Fibroblast of lung (primary cell): ENCODE data around the gene KLHL12. TPM values are rescaled to one million over a fixed set of nuclear protein-coding genes. Genes with fewer than 3 reads are reported as not detected.

Experiments used
- DNase-seq, 2 donors: peaks; one replicate each; pipeline versions ENCODE4 v3.0.0 to v3.0.0-alpha.2; 2010; ENCODE audit warnings: low read depth in 2 of 2
- H2AFZ ChIP-seq: 2 replicates; pipeline ENCODE4 v1.5.1; 2012; ENCODE audit warnings: low read length, control low read depth, inconsistent platforms
- H3K27ac ChIP-seq: 2 replicates; pipeline ENCODE4 v1.5.1; 2011; ENCODE audit warnings: low read length, control low read depth; ENCODE audit not compliant: insufficient read depth
- H3K27me3 ChIP-seq: 2 replicates; pipeline ENCODE4 v1.5.1; 2011; ENCODE audit warnings: mild to moderate bottlenecking, low read length; ENCODE audit not compliant: control insufficient read depth, insufficient read depth
- H3K36me3 ChIP-seq: 2 replicates; pipeline ENCODE4 v1.5.1; 2011; ENCODE audit warnings: low read length; ENCODE audit not compliant: control insufficient read depth, insufficient read depth
- H3K4me1 ChIP-seq: 2 replicates; pipeline ENCODE4 v1.5.1; 2011; ENCODE audit warnings: low read length; ENCODE audit not compliant: control insufficient read depth, insufficient read depth; ENCODE audit errors: extremely low read depth
- H3K4me2 ChIP-seq: 2 replicates; pipeline ENCODE4 v1.5.1; 2011; ENCODE audit warnings: low read length, control low read depth; ENCODE audit not compliant: insufficient read depth; ENCODE audit errors: extremely low read depth
- H3K4me3 ChIP-seq, 4 experiments: fragments of 200-600 bp in 1 of 4; sonication (generic) in 1 of 4; replicated peaks in 1 of 4; 2 replicates each; pipeline ENCODE4 v1.5.1; 2011 to 2016; ENCODE audit warnings: low read length in 4 of 4, low read depth in 3 of 4, mild to moderate bottlenecking in 3 of 4, control low read depth in 2 of 4, inconsistent platforms in 1 of 4, mixed read lengths in 1 of 4; ENCODE audit not compliant: insufficient read depth in 1 of 4; ENCODE audit errors: control extremely low read depth in 1 of 4
- H3K79me2 ChIP-seq: 2 replicates; pipeline ENCODE4 v1.5.1; 2012; ENCODE audit warnings: mild to moderate bottlenecking, low read length, inconsistent platforms; ENCODE audit not compliant: control insufficient read depth, insufficient read depth
- H3K9ac ChIP-seq: 2 replicates; pipeline ENCODE4 v1.5.1; 2011; ENCODE audit warnings: mild to moderate bottlenecking, low read length, control low read depth; ENCODE audit not compliant: insufficient read depth
- H3K9me3 ChIP-seq: 2 replicates; pipeline ENCODE4 v1.5.1; 2012; ENCODE audit warnings: low read depth, low read length; ENCODE audit not compliant: control insufficient read depth, insufficient read depth
- H4K20me1 ChIP-seq: 2 replicates; pipeline ENCODE4 v1.5.1; 2011; ENCODE audit warnings: low read length; ENCODE audit not compliant: control insufficient read depth, insufficient read depth; ENCODE audit errors: extremely low read depth
- CTCF ChIP-seq, 2 donors: IDR thresholded peaks in 1 of 2; conservative IDR thresholded peaks in 1 of 2; 1 replicate in 1 of 2; 2 replicates in 1 of 2; pipeline ENCODE4 v1.5.1; 2011 to 2012; ENCODE audit warnings: low read length in 2 of 2, control low read depth in 1 of 2, inconsistent platforms in 1 of 2, low read depth in 1 of 2, mild to moderate bottlenecking in 1 of 2
- EZH2 ChIP-seq: IDR thresholded peaks from 2 replicates; pipeline ENCODE4 v1.5.1; 2012; ENCODE audit warnings: low read length, control low read depth, mild to moderate bottlenecking; ENCODE audit errors: missing control alignments
- polyA plus RNA-seq, 2 donors: library from polyadenylated mRNA; depleted of rRNA in 1 of 2; stranded (reverse) in 1 of 2; unstranded in 1 of 2; fragments of >200 nt; gene quantifications; 2 replicates each; pipeline ENCODE4 v1.2.1, GENCODE V29; 2011 to 2012; ENCODE audit warnings: missing spikeins in 1 of 2
- total RNA-seq: library from RNA; depleted of rRNA; stranded (reverse); fragments of >200 nt; gene quantifications from 2 replicates; pipeline ENCODE4 v1.2.1, GENCODE V29; 2014

Gene KLHL12
- total and polyA plus RNA-seq, 2 donors (not counting 1 experiment from before 2014, with no cell fraction given) = 46.3 to 55.5 TPM

GRCh38 chr1:202958544-202959275 is 31.7 kb upstream of the KLHL12 start:
- TF ChIP-seq EZH2 (no peak), CTCF (conservative IDR thresholded peaks at IDR 0.05 in 1 of 2, IDR thresholded peaks at IDR 0.05 in 1 of 2; ENCODE audit: low read depth in 1 of 2, low read length in 2 of 2) (no peak)
- DNase-seq = no peak
- Histone ChIP-seq H3K27me3 (no peaks in the 10 kb centered on the region), H3K36me3 (peaks cover 9% of the 10 kb centered on the region), H3K27ac (no peak overlapping the region), H3K4me3 (peak overlapping the region; percentile 32 to 96 (median 82)), H2AFZ (peak overlapping the region; percentile 72), H3K79me2 (peaks cover 37% of the 10 kb centered on the region), H4K20me1 (peaks cover under 1% of the 10 kb centered on the region), H3K9me3 (no peaks in the 10 kb centered on the region), H3K9ac (peak overlapping the region; percentile 9), H3K4me2 (peak overlapping the region; percentile 94), H3K4me1 (peaks cover 12% of the 10 kb centered on the region)

- Histone ChIP-seq H3K27me3 (no peaks in the 10 kb centered on the region), H3K4me2 (peak within 1 kb of the TSS; percentile 94), H3K79me2 (peaks cover 41% of the 10 kb centered on the region)
These were observed 30.9 kb upstream of the KLHL12 start, which contains the start of gene ADIPOR1 for GRCh38 chr1:202957733-202958543. ADIPOR1 (minus strand) TSS chr1:202958312; CDS start chr1:202951070, 7,242 bp downstream.

More at GRCh38 chr1:202957733-202958543, 30.9 kb upstream of the KLHL12 start, which contains the start of gene ADIPOR1:
- peak; percentile 79 to 83 for DNase-seq
- Histone ChIP-seq H2AFZ (peak within 1 kb of the TSS; percentile 72), H3K9ac (peak within 1 kb of the TSS; percentile 94), H3K27ac (peak within 1 kb of the TSS; percentile 87), H3K4me3 (peak within 1 kb of the TSS; percentile 88 to 96 (median 93)), H3K36me3 (peaks cover 6% of the 10 kb centered on the region), H3K4me1 (peaks cover 12% of the 10 kb centered on the region), H4K20me1 (peaks cover 2% of the 10 kb centered on the region), H3K9me3 (no peaks in the 10 kb centered on the region)
- TF ChIP-seq EZH2 (no peak), CTCF (conservative IDR thresholded peaks at IDR 0.05 in 1 of 2, IDR thresholded peaks at IDR 0.05 in 1 of 2; ENCODE audit: low read depth in 1 of 2, low read length in 2 of 2) (no peak)
